Progenitor cell of endocrine pancreas (in vitro differentiated cells): ENCODE data around the gene MAGEA9B. TPM values are rescaled to one million over a fixed set of nuclear protein-coding genes. Genes with fewer than 3 reads are reported as not detected.

Source experiments
- total RNA-seq: library from RNA; stranded (reverse); gene quantifications from 2 replicates; pipeline ENCODE4 v1.2.1, GENCODE V29; 2021

Gene MAGEA9B
- total RNA-seq, 1 donor from 2014 or later: not detected

Other genes with a start within 250 kb of the MAGEA9B start
- 33.9 and 38.0 TPM in 2 replicates for gene IDS, start 82.2 kb downstream of the MAGEA9B start, total RNA-seq
- gene EOLA1, start 46.4 kb downstream of the MAGEA9B start, total RNA-seq: 17.8 and 19.5 TPM in 2 replicates
- gene HSFX3, start 37.5 kb downstream of the MAGEA9B start, total RNA-seq: not detected in 2 replicates
- 0.36 TPM in 1 of 2 replicates, not detected in the other for gene HSFX2, start 7.9 kb upstream of the MAGEA9B start, total RNA-seq
- 43.7 and 53.1 TPM in 2 replicates for gene TMEM185A, start 44.3 kb upstream of the MAGEA9B start, total RNA-seq
- gene MAGEA11, start 124.6 kb upstream of the MAGEA9B start, total RNA-seq: 0.22 TPM in 1 of 2 replicates, not detected in the other
- gene HSFX1, start 186.6 kb upstream of the MAGEA9B start, total RNA-seq: 2.9 and 3.4 TPM in 2 replicates
- not detected in 2 replicates for gene MAGEA9, start 194.5 kb upstream of the MAGEA9B start, total RNA-seq